ENCODE results near the gene DNAH11.

Gene DNAH11

GRCh38 chr7:21550076-21550475, 7.2 kb downstream of the DNAH11 start:
- no peak for DNase-seq

- no peak for DNase-seq
Measured at GRCh38 chr7:21550821-21551531, 8.1 kb downstream of the DNAH11 start.

GRCh38 chr7:21562385-21562784, 19.5 kb downstream of the DNAH11 start:
- DNase-seq, result no peak

GRCh38 chr7:21565614-21566013, 22.8 kb downstream of the DNAH11 start:
- DNase-seq, result no peak

GRCh38 chr7:21566094-21566493, 23.3 kb downstream of the DNAH11 start:
- DNase-seq, result no peak

- no peak for DNase-seq
Measured at GRCh38 chr7:21568762-21569161, 25.9 kb downstream of the DNAH11 start.

- DNase-seq, result no peak
Measured at GRCh38 chr7:21572331-21573313, 29.8 kb downstream of the DNAH11 start.

GRCh38 chr7:21579341-21580072, 36.7 kb downstream of the DNAH11 start:
- no peak for DNase-seq

GRCh38 chr7:21580073-21580521, 37.3 kb downstream of the DNAH11 start:
- DNase-seq, result no peak

GRCh38 chr7:21585070-21585724, 42.4 kb downstream of the DNAH11 start:
- DNase-seq, result no peak

GRCh38 chr7:21587139-21587784, 44.4 kb downstream of the DNAH11 start:
- no peak for DNase-seq

- no peak for DNase-seq
Measured at GRCh38 chr7:21596801-21597200, 54.0 kb downstream of the DNAH11 start.

- DNase-seq, result no peak
Measured at GRCh38 chr7:21603462-21603861, 60.6 kb downstream of the DNAH11 start.

- no peak for DNase-seq
Measured at GRCh38 chr7:21603972-21604749, 61.3 kb downstream of the DNAH11 start.

GRCh38 chr7:21605008-21605585, 62.3 kb downstream of the DNAH11 start:
- DNase-seq, result no peak

- DNase-seq, result no peak
Measured at GRCh38 chr7:21608465-21608864, 65.6 kb downstream of the DNAH11 start.

GRCh38 chr7:21611129-21611528, 68.3 kb downstream of the DNAH11 start:
- no peak for DNase-seq

- DNase-seq, result no peak
Measured at GRCh38 chr7:21616091-21616490, 73.3 kb downstream of the DNAH11 start.

- no peak for DNase-seq
Measured at GRCh38 chr7:21616796-21617436, 74.1 kb downstream of the DNAH11 start.

- no peak for DNase-seq
Measured at GRCh38 chr7:21617513-21617912, 74.7 kb downstream of the DNAH11 start.
